RWPE2 (cell line): Measurements from ENCODE around the gene CABLES2.

Source experiments
- ATAC-seq: fragments of 200-7000 bp; cut with Tn5 transposase; 3 replicates; pipeline ENCODE4 v1.9.1; 2021; ENCODE audit warnings: low read depth
- DNase-seq: peaks from one replicate; pipeline ENCODE4 v3.0.0-alpha.2; 2020; ENCODE audit warnings: low spot score
- H3K27ac ChIP-seq: fragments of 450-650 bp; 2 replicates; pipeline ENCODE4 v1.5.1; 2017; ENCODE audit warnings: mild to moderate bottlenecking; ENCODE audit not compliant: poor library complexity, severe bottlenecking
- H3K27me3 ChIP-seq: fragments of 250-450 bp; sonication (Bioruptor Pico); 2 replicates; pipeline ENCODE4 v1.5.1; 2021; ENCODE audit warnings: mild to moderate bottlenecking, moderate library complexity; ENCODE audit not compliant: insufficient read depth, poor library complexity, severe bottlenecking
- H3K36me3 ChIP-seq: fragments of 250-450 bp; sonication (Bioruptor Pico); 2 replicates; pipeline ENCODE4 v1.5.1; 2020; ENCODE audit warnings: low read depth, mild to moderate bottlenecking, moderate library complexity
- H3K4me1 ChIP-seq: fragments of 250-450 bp; sonication (Bioruptor Pico); 2 replicates; pipeline ENCODE4 v1.5.1; 2021; ENCODE audit warnings: mild to moderate bottlenecking, moderate library complexity; ENCODE audit not compliant: insufficient read depth, poor library complexity, severe bottlenecking
- H3K4me3 ChIP-seq: fragments of 250-450 bp; sonication (Bioruptor Pico); 2 replicates; pipeline ENCODE4 v1.5.1; 2021; ENCODE audit warnings: mild to moderate bottlenecking, moderate library complexity; ENCODE audit not compliant: severe bottlenecking
- H3K9me3 ChIP-seq: fragments of 250-450 bp; sonication (Bioruptor Pico); 2 replicates; pipeline ENCODE4 v1.5.1; 2021; ENCODE audit warnings: mild to moderate bottlenecking, moderate library complexity; ENCODE audit not compliant: severe bottlenecking
- TF ChIP-seq, protein P1 (sequence below): fragments of 450-650 bp; IDR thresholded peaks from one replicate; pipeline ENCODE4 v1.5.1; 2017; ENCODE audit warnings: mild to moderate bottlenecking, moderate library complexity; ENCODE audit not compliant: poor library complexity, severe bottlenecking

The CABLES2 gene

DNA sequence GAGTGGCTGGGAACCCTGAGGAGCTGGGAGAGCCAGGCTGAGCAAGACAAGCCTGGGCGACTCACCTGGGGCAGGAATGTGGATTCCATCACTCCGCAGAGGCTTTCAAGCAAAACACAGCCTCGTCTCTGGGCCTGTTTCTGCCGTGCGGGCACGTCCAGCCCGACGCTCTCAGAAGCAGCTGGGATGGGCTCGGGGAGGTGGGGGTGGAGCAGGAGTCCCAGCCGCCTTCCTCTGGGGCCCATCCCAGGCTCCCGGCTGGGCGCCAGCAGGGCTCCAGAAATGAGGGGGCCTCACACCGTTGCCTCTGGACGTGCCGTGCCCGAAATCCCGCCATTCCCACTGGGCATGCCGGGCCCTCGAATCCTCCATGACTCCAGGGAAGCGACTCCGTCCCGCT lies 28.9 kb downstream of the CABLES2 start:
- DNase-seq (no peak), ATAC-seq (peak; percentile 67)
- peak overlapping the region; percentile 95 for H3K27ac ChIP-seq
- H3K4me3 ChIP-seq, result no peak overlapping the region
- peaks cover 53% of the 10 kb centered on the region for H3K4me1 ChIP-seq
- no peaks in the 10 kb centered on the region for H3K27me3 ChIP-seq
- H3K9me3 ChIP-seq, result no peaks in the 10 kb centered on the region
- H3K36me3 ChIP-seq, result 0 out of 2 replicates have a peak, but pooled peaks cover 3% of the 10 kb centered on the region
- TF ChIP-seq, protein P1, sequence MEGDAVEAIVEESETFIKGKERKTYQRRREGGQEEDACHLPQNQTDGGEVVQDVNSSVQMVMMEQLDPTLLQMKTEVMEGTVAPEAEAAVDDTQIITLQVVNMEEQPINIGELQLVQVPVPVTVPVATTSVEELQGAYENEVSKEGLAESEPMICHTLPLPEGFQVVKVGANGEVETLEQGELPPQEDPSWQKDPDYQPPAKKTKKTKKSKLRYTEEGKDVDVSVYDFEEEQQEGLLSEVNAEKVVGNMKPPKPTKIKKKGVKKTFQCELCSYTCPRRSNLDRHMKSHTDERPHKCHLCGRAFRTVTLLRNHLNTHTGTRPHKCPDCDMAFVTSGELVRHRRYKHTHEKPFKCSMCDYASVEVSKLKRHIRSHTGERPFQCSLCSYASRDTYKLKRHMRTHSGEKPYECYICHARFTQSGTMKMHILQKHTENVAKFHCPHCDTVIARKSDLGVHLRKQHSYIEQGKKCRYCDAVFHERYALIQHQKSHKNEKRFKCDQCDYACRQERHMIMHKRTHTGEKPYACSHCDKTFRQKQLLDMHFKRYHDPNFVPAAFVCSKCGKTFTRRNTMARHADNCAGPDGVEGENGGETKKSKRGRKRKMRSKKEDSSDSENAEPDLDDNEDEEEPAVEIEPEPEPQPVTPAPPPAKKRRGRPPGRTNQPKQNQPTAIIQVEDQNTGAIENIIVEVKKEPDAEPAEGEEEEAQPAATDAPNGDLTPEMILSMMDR, result no peak

DNA sequence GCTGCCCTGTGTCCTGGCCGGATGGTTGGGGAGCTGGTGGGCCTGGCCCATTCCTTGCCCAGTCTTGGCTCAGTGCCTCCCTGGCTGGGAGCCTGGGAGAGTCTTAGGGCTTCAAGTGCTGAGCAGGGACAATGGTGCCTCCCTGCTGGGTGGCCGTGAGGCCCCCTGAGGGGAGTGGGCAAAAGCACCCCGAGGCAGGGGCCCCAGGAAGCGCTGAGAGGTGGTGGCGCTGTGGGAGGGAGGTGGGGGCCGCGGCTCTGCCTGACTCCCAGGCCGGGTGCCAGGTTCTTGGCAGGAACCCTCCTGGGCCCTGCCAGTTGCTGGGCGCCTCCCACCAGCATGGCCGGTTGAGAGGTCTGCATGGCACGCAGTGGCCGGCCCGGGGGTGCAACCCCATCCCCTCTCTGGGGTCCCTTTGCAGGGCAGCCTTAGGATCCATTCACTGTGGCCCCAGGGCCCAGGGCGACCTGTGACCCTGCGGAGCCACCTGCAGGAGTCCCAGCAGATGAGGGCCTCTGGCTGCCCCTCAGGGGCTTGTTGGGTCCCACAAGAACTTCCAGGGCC lies 29.4 kb downstream of the CABLES2 start:
- DNase-seq (peak; percentile 92), ATAC-seq (peak; percentile 0; the same call in 2 of the 3 replicates)
- Histone ChIP-seq H3K9me3 (no peaks in the 10 kb centered on the region), H3K36me3 (0 out of 2 replicates have a peak, but pooled peaks cover 3% of the 10 kb centered on the region), H3K27me3 (no peaks in the 10 kb centered on the region), H3K4me3 (peak overlapping the region; percentile 0), H3K27ac (peak overlapping the region; percentile 95), H3K4me1 (peaks cover 53% of the 10 kb centered on the region)
- TF ChIP-seq, protein P1, result peak; percentile 37

DNA sequence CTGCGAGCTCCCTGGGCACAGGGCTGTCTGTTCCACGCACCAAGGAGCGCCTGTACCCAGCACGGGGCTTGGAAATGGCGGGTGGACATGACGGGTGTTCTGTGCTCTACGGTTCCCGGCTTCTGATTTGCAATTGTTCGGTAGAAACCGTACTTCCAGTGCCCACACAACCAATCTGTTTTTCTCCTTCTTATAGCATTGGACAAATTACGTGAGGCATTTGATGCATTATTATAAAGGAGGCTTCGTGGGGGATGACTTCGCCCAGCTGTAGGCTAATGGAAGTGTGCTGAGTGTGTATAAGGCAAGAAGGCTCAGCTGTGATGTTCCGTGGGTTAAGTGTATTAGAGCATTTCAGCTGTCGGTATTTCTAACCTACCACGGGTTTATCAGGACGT lies 30.0 kb downstream of the CABLES2 start:
- H3K27ac ChIP-seq, result peak overlapping the region; percentile 95

DNA sequence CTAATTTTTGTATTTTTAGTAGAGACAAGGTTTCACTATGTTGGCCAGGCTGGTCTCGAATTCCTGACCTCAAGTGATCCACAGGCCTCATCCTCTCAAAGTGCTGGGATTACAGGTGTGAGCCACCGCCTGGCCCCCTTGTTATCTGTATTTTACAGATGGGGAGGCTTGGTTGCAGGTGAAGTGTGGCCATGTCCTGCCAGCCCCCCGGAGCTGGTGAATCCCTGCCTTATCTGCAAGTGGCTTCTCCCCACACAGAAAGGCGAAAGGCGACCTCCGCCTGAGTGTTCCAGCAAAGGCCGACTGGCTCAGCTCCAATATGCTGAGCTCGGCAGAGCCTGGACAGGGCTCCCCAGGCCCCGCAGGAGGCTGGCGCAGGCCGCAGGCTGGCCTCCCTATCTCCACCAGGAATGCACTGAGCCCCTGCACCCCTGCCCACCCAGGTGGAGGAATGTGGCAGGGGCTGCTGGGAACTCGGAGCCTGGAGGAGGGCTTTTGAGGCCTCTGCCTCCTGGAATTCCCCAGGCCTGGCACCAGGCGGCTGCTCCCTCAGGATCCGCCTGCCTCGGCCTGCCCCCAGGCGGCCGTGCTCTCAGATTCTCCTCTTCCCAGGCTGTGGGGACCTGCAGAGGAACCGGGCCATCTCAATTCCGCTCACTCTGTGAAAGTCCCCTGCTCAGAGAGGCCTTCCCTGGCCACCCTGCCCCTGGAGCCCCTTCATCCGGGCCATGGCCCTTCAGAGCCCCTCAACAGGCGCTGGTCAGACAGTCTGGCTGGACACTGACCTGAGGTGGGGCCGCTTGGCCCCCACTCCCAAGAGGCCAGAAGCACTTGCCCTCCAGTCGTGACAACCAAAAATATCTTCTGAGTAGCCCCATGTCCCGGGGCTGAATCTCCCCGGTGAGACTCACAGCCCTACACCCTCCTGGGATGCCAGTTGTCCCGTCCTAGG lies 30.7 kb downstream of the CABLES2 start:
- no peaks in the 10 kb centered on the region for H3K27me3 ChIP-seq
- peaks cover 50% of the 10 kb centered on the region for H3K4me1 ChIP-seq
- H3K9me3 ChIP-seq, result no peaks in the 10 kb centered on the region
- DNase-seq (peak; percentile 89), ATAC-seq (peak; percentile 8; the same call in 2 of the 3 replicates)
- no peak overlapping the region for H3K4me3 ChIP-seq
- TF ChIP-seq, protein P1, result peak; percentile 81
- peak overlapping the region; percentile 95 for H3K27ac ChIP-seq
- H3K36me3 ChIP-seq, result no peaks in the 10 kb centered on the region

More for the DNA sequence above, 30.0 kb downstream of the CABLES2 start:
- H3K36me3 ChIP-seq, result 0 out of 2 replicates have a peak, but pooled peaks cover 3% of the 10 kb centered on the region
- DNase-seq (peak; percentile 86), ATAC-seq (no peak)
- no peaks in the 10 kb centered on the region for H3K27me3 ChIP-seq
- H3K9me3 ChIP-seq, result no peaks in the 10 kb centered on the region
- no peak overlapping the region for H3K4me3 ChIP-seq
- peaks cover 53% of the 10 kb centered on the region for H3K4me1 ChIP-seq
- TF ChIP-seq, protein P1, result no peak
